Measurements from ENCODE around the gene GAS7.

The GAS7 gene

GRCh38 chr17:10211666-10212065, 13.3 kb upstream of the GAS7 start:
- H3K4me1 Mint-ChIP-seq: no peaks in the 10 kb centered on the region
- H3K27me3 Mint-ChIP-seq: no peaks in the 10 kb centered on the region
- H3K4me3 Mint-ChIP-seq: no peak overlapping the region
- H3K27ac Mint-ChIP-seq: no peak overlapping the region
- ATAC-seq (no peak), DNase-seq (no peak)
- no peaks in the 10 kb centered on the region for H3K9me3 Mint-ChIP-seq

- DNase-seq: no peak
- H3K27me3 Mint-ChIP-seq: no peaks in the 10 kb centered on the region
- no peak for ATAC-seq
- H3K27ac Mint-ChIP-seq: no peak overlapping the region
- no peaks in the 10 kb centered on the region for H3K4me1 Mint-ChIP-seq
- no peak overlapping the region for H3K4me3 Mint-ChIP-seq
- peaks cover 6 to 10% of the 10 kb centered on the region in 2 donors for H3K9me3 Mint-ChIP-seq
These were observed 11.8 kb upstream of the GAS7 start for GRCh38 chr17:10210151-10210574.

- Mint-ChIP-seq H3K4me1 (no peaks in the 10 kb centered on the region), H3K4me3 (no peak overlapping the region), H3K27ac (peak overlapping the region; percentile 4 to 34), H3K9me3 (peaks cover 8 to 10% of the 10 kb centered on the region in 2 donors), H3K27me3 (no peaks in the 10 kb centered on the region)
- DNase-seq: no peak
- ATAC-seq: no peak
These were observed 10.3 kb upstream of the GAS7 start for GRCh38 chr17:10208604-10209193.

GRCh38 chr17:10207153-10207552, 8.7 kb upstream of the GAS7 start:
- ATAC-seq (no peak), DNase-seq (no peak)
- Mint-ChIP-seq H3K4me1 (no peaks in the 10 kb centered on the region), H3K27ac (peak overlapping the region in 1 of 2 donors; percentile 33), H3K27me3 (no peaks in the 10 kb centered on the region), H3K9me3 (peaks cover 8 to 10% of the 10 kb centered on the region in 2 donors), H3K4me3 (no peak overlapping the region)

- H3K4me1 Mint-ChIP-seq: no peaks in the 10 kb centered on the region
- peaks cover 8 to 10% of the 10 kb centered on the region in 2 donors for H3K9me3 Mint-ChIP-seq
- ATAC-seq: peak; percentile 71
- DNase-seq: peak in 1 of 2 donors; percentile 55
- H3K4me3 Mint-ChIP-seq: no peak overlapping the region
- peaks cover 9% of the 10 kb centered on the region for H3K27me3 Mint-ChIP-seq
- peak overlapping the region; percentile 2 to 68 for H3K27ac Mint-ChIP-seq
These were observed 7.3 kb upstream of the GAS7 start for GRCh38 chr17:10205549-10206185.

- Mint-ChIP-seq H3K27me3 (peaks cover 35% of the 10 kb centered on the region), H3K4me3 (no peak overlapping the region), H3K4me1 (peaks cover 6% of the 10 kb centered on the region), H3K9me3 (peaks cover 8 to 10% of the 10 kb centered on the region in 2 donors), H3K27ac (no peak overlapping the region)
- DNase-seq (no peak), ATAC-seq (no peak)
These were observed 3.3 kb upstream of the GAS7 start for GRCh38 chr17:10201680-10202079.

GRCh38 chr17:10200645-10201044, 2.2 kb upstream of the GAS7 start:
- H3K27me3 Mint-ChIP-seq: peaks cover 46% of the 10 kb centered on the region
- DNase-seq: no peak

DNA sequence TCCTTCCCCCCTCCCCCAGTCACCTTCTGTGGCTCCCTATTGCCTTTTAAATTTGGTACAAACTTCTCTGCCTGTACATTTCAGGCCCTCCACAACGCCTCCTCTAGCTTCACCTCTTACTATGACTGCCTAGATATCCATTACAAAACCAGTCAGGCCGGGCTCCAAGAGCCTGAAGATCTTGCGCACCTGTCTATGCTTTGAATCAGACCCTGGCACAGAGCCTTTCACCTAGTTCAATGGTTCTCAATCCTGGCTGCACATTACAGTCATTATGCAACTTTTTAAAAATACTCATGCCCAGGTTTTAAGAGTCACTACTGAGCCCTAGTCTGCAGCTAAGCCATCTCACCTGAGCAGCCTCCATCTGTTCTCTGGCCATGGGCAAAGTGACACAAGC, 1.6 kb upstream of the GAS7 start:
- ATAC-seq (no peak), DNase-seq (no peak)
- peaks cover 51% of the 10 kb centered on the region for H3K27me3 Mint-ChIP-seq
- no peak overlapping the region for H3K4me3 Mint-ChIP-seq
- H3K4me1 Mint-ChIP-seq: peaks cover 6% of the 10 kb centered on the region
- peaks cover 0 to 13% of the 10 kb centered on the region in 2 donors for H3K9me3 Mint-ChIP-seq
- no peak overlapping the region for H3K27ac Mint-ChIP-seq

More at GRCh38 chr17:10200645-10201044, 2.2 kb upstream of the GAS7 start:
- Mint-ChIP-seq H3K4me1 (peaks cover 6% of the 10 kb centered on the region), H3K27ac (no peak overlapping the region), H3K4me3 (no peak overlapping the region), H3K9me3 (peaks cover 5 to 13% of the 10 kb centered on the region in 2 donors)
- no peak for ATAC-seq

- Mint-ChIP-seq H3K27ac (no peak overlapping the region), H3K27me3 (peaks cover 51% of the 10 kb centered on the region), H3K4me1 (peaks cover 6% of the 10 kb centered on the region), H3K4me3 (peak overlapping the region; percentile 35 to 80), H3K9me3 (peaks cover 18 to 34% of the 10 kb centered on the region in 2 donors)
- ATAC-seq (peak; percentile 10), DNase-seq (peak; percentile 10 to 13)
These were observed 491 bp downstream of the GAS7 start for GRCh38 chr17:10197721-10198508.

DNA sequence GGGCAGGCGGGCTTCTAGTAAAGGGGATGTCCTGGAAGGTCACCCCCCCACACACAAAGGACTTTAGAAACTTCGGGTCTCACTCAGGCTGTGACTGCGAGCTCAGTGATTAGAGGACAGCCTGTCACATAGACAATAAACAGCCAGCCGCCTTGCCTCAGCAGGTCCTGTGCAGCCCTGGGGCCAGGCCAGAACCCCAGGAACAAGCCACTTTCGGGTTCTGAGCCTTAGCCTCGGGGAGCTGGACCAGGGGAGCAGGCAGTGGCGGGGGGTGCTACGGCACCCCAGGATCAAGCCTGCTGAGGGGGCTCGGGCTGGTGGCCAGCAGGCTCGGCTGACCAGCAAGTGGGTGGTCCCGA, 1.1 kb downstream of the GAS7 start:
- DNase-seq (no peak), ATAC-seq (no peak)
- Mint-ChIP-seq H3K27me3 (peaks cover 51% of the 10 kb centered on the region), H3K27ac (no peak overlapping the region), H3K4me3 (peak overlapping the region in 1 of 2 donors; percentile 21), H3K4me1 (peaks cover 6% of the 10 kb centered on the region), H3K9me3 (peaks cover 18 to 36% of the 10 kb centered on the region in 2 donors)

DNA sequence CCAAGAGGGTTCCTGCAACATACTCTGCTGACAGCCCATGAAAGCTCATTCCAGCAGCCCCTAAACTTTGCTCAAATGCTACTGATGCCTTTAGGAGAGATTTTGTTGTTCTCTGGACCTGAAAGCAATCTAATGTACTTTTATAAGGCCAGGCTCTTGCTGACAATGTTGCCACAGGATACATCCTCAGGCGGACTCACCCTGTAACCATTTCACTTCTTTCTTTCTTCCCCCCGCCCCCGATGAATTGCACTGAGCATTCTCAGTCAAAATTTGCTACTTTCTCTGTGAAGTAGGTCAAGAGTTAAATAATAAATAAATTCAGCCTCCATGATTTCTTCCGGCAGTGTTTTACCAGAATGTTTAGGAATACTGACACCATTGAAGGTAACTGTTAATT, 1.5 kb downstream of the GAS7 start:
- ATAC-seq (no peak), DNase-seq (no peak)
- Mint-ChIP-seq H3K4me1 (peaks cover 6% of the 10 kb centered on the region), H3K9me3 (peaks cover 18 to 40% of the 10 kb centered on the region in 2 donors), H3K27ac (no peak overlapping the region), H3K4me3 (peak overlapping the region in 1 of 2 donors; percentile 21), H3K27me3 (peaks cover 51% of the 10 kb centered on the region)

DNA sequence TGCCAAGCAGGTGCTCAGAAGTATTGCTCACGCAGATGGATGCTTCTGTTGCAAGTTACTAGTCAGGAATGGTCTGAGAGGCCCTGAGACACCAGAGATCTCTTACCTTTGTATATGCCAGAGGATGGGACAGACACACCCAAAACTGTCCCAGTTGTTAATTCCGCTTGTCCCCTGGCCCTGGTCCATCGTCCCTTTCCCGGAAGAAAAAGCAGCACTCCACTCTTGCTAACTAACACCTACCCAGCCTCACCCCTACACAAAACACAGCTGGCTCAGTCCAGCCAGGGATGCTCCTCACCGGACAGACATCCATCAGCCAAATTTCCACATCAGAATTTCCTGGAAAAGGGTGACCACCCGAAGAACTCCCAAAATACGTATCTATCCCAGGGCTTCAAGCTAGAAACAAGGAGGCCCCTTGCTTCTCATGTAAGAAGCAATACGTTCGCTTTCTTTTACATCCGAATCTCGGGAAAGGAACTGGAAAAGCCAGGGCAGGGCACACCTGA, 2.0 kb downstream of the GAS7 start:
- H3K27me3 Mint-ChIP-seq: peaks cover 50% of the 10 kb centered on the region
- peaks cover 18 to 44% of the 10 kb centered on the region in 2 donors for H3K9me3 Mint-ChIP-seq
- DNase-seq (no peak), ATAC-seq (no peak)
- no peak overlapping the region for H3K27ac Mint-ChIP-seq
- H3K4me1 Mint-ChIP-seq: peaks cover 6% of the 10 kb centered on the region
- H3K4me3 Mint-ChIP-seq: no peak overlapping the region

- Mint-ChIP-seq H3K4me1 (peaks cover 6% of the 10 kb centered on the region), H3K27me3 (peaks cover 38% of the 10 kb centered on the region), H3K9me3 (peaks cover 18 to 44% of the 10 kb centered on the region in 2 donors), H3K4me3 (no peak overlapping the region), H3K27ac (no peak overlapping the region)
- ATAC-seq (no peak), DNase-seq (no peak)
These were observed 3.2 kb downstream of the GAS7 start for GRCh38 chr17:10195090-10195805.

- Mint-ChIP-seq H3K4me1 (no peaks in the 10 kb centered on the region), H3K4me3 (no peak overlapping the region), H3K9me3 (peaks cover 18 to 44% of the 10 kb centered on the region in 2 donors), H3K27me3 (peaks cover 34% of the 10 kb centered on the region), H3K27ac (no peak overlapping the region)
- no peak for ATAC-seq
- no peak for DNase-seq
These were observed 4.8 kb downstream of the GAS7 start for GRCh38 chr17:10193632-10194031.

GRCh38 chr17:10192972-10193371, 5.4 kb downstream of the GAS7 start:
- Mint-ChIP-seq H3K4me3 (no peak overlapping the region), H3K27me3 (peaks cover 35% of the 10 kb centered on the region), H3K9me3 (peaks cover 18 to 44% of the 10 kb centered on the region in 2 donors), H3K27ac (no peak overlapping the region), H3K4me1 (no peaks in the 10 kb centered on the region)
- ATAC-seq (no peak), DNase-seq (no peak)

Data from stimulated activated naive CD8-positive, alpha-beta T cell treated with anti-CD3 and anti-CD28 coated beads, Interleukin-15, amount 100 ng/mL, for 72 hours (primary cell).